Measurements from ENCODE around the gene MRPL54. TPM values are rescaled to one million over a fixed set of nuclear protein-coding genes. Genes with fewer than 3 reads are reported as not detected.

MRPL54 gene
- total RNA-seq, 3 donors from 2014 or later: 51.6 to 64.9 (median 56.2) TPM

DNA sequence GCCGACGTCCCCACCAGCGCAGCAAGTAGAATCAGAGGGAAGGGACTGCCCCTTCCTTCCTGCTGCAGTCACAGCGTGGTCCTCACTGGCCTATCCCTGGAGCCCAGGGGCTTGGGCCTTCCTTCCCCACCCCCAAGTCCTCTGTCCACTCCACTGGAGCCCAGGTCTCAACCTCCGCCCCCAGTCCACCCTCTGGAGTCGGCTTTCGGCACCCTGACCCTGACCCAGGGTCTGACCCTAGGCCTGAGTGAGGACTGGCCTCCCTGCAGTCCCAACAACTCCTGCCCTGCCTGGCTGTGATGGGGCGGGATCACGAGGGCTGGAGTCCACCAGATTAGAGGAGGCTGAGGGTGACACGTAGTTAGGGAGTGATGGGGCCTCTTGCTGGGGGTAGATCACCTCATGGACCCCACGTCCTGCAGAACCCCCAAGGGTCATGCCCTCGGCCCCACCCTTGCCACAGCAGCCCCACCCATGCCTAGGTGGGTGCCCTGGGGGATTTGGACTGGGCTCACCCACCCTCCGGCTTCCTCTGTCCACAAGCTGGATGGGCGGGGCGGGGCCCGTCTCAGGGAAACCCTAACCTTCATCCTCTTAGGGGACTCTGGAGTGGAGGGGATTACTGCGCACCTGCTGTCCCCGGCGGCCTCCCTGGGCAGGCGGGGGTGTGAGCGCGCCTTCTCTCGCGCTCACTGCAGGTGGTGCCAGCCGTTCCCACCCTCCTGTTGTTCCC lies 5.7 kb downstream of the MRPL54 start:
- intact Hi-C loops (cut with DNase I, micrococcal nuclease): no loop called here
- DNase-seq (no peak), ATAC-seq (no peak)
- Histone ChIP-seq H3K36me3 (ENCODE audit: low read depth) (peaks cover 4% of the 10 kb centered on the region), H3K9me3 (no peaks in the 10 kb centered on the region), H3K4me1 (ENCODE audit: low read depth) (peaks cover 8% of the 10 kb centered on the region), H3K4me3 (no peak overlapping the region)
- no peak for TF ChIP-seq CTCF (IDR thresholded peaks at IDR 0.05)

GRCh38 chr19:3768748-3769099 lies 6.2 kb downstream of the MRPL54 start:
- Histone ChIP-seq H3K4me1 (ENCODE audit: low read depth) (peaks cover 2% of the 10 kb centered on the region), H3K4me3 (no peak overlapping the region), H3K9me3 (no peaks in the 10 kb centered on the region), H3K36me3 (ENCODE audit: low read depth) (peaks cover 4% of the 10 kb centered on the region)
- no peak for TF ChIP-seq CTCF (IDR thresholded peaks at IDR 0.05)
- DNase-seq (no peak), ATAC-seq (no peak)
- intact Hi-C loops (cut with DNase I, micrococcal nuclease): no loop called here

- H3K36me3 ChIP-seq (ENCODE audit: low read depth): peaks cover 4% of the 10 kb centered on the region
- no peak for ATAC-seq
Observed at GRCh38 chr19:3769494-3769893, 7.0 kb downstream of the MRPL54 start.

GRCh38 chr19:3770136-3770999 lies 7.9 kb downstream of the MRPL54 start:
- no peak for ATAC-seq

More at GRCh38 chr19:3769494-3769893, 7.0 kb downstream of the MRPL54 start:
- DNase-seq: no peak
- H3K4me3 ChIP-seq: no peak overlapping the region
- intact Hi-C loops (cut with DNase I, micrococcal nuclease): no loop called here
- H3K9me3 ChIP-seq: no peaks in the 10 kb centered on the region
- TF ChIP-seq CTCF (IDR thresholded peaks at IDR 0.05): no peak
- H3K4me1 ChIP-seq (ENCODE audit: low read depth): no peaks in the 10 kb centered on the region

More at GRCh38 chr19:3770136-3770999, 7.9 kb downstream of the MRPL54 start:
- no peak for TF ChIP-seq CTCF (IDR thresholded peaks at IDR 0.05)
- Histone ChIP-seq H3K9me3 (no peaks in the 10 kb centered on the region), H3K4me1 (ENCODE audit: low read depth) (no peaks in the 10 kb centered on the region), H3K36me3 (ENCODE audit: low read depth) (peaks cover 4% of the 10 kb centered on the region), H3K4me3 (no peak overlapping the region)
- no peak for DNase-seq
- intact Hi-C loops (cut with DNase I, micrococcal nuclease): no loop called here
